Activated T-cell treated with anti-CD3 and anti-CD28 coated beads for 1 hour (primary cell): ENCODE results near the gene HIGD1A.

Experiments used
- DNase-seq: peaks from one replicate; pipeline ENCODE4 v3.0.0-alpha.2; 2020; ENCODE audit warnings: low read depth

The HIGD1A gene

DNA sequence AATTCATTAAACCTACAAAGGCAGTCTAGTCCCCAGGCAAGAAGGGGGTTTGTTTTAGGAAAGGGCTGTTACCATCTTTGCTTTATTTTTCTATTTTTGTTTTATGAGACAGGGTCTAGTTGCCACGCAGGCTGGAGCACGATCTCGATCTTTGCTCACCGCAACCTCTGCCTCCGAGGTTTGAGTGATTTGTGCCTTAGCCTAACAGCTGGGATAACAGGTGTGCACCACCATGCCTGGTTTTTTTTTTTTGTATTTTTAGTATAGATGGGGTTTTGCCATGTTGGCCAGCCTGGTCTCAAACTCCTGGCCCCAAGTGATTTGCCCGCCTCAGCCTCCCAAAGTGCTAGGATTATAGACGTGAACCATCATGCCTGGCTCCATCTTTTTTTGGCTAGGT, 4.9 kb downstream of the HIGD1A start:
- DNase-seq = no peak

DNA sequence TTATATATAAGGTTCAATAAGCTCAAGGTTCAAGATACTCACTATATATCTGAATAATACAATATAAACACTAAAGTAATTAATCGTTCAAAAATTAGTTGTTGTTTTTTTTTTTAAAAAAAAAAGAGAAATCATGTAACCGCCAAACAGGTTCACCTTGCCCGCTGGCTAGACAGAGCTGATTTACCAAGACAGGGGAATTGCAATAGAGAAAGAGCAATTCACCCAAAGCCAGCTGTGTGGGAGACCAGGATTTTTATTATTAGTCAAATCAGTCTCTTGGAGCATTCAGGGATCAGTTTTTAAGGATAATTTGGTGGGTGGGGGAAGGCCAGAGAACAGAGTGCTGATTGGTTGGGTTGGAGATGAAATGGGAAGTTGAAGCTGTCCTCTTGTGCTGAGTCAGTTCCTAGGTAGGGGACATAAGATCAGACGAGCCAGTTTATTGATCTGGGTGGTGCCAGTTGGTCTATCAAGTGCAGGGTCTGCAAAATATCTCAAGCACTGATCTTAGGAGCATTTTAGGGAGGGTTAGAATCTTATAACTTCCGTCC, 7.9 kb downstream of the HIGD1A start:
- no peak for DNase-seq

DNA sequence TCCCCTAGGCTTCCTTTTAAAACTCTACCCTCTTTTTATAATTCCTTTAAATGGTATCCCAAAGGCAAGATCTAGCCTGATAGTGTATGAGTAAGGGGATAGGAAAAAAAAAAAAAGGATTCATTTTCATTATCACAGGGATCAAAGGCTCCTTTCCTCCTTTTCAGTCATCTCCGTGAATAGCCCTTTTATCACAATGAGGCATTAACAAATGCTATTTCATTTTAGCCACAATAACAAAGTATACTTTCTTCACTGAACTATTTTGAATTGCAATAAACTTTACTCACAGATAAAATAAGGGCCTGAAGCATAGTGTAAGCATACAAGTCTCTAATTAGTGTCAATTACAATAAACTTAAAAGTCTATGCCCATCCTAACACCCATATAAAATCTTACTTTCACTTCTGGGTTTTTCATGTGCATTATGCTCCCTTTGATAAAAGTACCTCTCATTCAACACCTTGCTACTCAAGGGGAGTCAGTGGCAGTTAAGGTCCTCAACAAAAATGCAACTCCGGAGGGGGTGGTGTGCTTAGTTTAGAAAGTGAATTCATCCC, 8.6 kb downstream of the HIGD1A start:
- DNase-seq = no peak

DNA sequence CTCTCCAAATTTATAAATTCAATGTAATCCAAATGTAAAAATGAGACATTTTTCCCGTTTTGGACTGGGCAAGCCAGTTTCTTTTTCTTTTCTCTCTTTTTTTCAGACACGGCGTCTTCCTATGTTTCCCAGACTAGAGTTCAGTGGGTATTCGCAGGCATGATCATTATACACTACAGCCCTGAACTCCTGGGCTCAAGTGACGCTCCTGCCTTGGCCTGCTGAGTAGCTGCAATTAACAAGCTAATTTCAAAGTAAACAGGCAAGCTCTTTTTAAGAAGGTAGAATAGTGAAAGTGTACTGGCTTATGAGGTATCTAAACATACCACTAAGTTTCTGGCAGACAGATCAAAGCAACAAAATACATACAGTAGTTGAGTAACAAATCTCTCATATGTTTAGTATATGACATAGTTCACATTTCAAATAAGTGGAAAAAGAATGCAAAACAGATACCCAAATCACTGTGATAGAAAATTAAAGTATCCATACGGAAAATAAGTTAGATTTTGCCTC, 13.5 kb downstream of the HIGD1A start:
- no peak for DNase-seq

DNA sequence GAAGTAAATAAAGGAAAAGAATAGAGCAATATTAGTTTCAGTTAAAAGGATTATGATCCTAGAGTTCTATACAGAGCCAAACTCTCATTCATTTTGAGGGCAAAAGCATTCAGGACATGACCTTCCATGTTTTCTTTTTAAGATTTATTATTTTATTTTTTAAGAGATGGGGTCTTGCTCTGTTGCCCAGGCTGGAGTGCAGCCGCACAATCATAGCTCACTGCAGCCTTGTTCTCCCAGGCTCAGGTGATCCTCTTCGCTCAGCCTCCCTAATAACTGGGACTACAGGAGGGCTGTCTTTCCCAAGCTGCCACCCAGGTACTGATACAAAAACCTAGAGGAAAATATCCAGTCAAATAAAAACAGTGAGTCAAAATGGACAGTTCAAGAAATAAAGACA, 17.7 kb downstream of the HIGD1A start:
- DNase-seq = no peak

DNA sequence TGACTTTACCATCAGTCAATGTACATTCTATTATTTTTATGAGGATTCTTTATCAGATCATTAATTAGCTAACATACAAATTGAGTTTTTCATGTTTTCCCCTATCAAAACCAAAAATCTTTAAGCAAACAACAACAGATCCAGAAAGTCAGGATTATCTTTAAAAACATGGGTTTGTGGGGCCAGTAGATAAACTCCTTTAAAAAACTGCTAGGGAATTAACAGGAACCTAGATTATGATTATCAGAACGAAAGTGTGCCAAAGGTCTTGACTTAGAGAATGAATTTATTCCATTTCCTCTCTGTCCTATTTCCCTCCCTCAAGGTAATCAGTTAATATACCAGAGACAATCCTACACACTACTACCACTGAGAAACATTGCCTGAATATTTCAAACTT, 18.1 kb downstream of the HIGD1A start:
- DNase-seq = no peak

DNA sequence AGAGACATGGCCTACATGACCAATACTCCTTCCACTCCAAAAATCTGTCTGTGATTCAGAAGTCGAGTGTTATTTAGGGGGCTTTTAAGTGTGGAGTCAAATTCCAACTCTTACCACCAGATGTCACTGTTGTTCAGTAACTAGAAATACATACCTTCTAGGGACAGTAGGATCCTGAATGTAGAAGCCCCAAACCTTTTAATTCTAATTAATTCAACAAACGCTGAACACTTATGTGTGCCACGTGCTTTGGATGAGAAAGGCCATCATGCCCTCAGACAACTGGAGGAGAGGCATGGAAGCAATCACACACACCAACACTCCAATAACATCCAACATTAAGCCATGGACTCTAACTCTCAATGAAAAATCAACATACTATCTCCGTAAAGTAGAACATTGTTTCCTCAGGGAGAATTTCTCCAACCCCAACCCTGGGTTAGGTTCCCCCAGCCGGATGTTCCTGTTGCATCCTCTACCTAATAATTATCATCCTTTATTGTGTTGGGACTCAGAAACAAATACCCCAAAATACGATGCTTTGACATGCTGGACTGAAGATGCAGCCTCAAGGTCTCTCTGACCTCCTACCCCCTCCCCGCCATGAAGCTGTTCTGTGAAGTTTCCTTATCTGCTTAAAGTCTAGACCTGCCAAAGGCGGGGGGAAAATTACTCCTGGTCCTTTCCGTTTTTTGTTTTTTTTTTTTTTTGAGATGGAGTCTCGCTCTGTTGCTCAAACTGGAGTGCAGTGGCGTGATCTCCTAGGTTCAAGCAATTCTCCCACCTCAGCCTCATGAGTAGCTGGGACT, 23.2 kb downstream of the HIGD1A start:
- DNase-seq = no peak

DNA sequence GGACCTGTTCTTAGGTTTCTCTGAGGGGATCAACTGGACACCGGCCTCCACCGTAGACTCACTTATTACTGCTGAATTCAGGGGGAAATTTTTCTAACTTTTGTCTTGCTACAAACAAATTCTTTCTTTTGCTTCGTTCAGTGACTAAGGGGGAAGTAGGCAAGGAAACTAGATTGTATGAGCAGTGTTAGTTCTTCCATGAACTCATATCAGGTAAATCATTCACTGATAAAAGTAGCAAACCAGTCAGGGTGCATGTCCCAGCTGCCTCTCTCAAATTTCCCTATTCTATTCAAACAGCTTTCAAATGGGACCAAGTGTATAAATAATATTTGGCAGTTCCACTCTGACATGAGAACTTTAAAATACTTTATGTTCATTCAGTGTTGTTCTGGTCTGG, 23.9 kb downstream of the HIGD1A start:
- no peak for DNase-seq

DNA sequence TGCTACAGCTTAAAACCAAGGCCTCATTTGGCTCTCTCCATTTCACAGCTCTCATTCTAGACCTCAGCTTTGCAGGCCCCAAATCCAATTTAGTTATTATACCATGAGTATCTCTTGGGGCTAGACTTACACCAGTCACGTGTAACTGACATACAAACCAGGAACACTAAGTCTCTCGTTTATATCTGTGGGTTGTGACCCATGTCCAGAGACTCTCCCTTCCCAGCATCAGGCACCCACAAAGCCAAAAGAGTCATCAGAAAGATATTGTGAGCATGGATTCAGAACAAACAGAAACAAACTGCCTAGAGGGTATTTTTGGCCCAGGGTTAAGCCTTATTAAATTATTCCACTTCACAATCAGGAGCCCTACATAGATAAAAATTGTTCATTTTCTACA, 25.6 kb downstream of the HIGD1A start:
- no peak for DNase-seq

DNA sequence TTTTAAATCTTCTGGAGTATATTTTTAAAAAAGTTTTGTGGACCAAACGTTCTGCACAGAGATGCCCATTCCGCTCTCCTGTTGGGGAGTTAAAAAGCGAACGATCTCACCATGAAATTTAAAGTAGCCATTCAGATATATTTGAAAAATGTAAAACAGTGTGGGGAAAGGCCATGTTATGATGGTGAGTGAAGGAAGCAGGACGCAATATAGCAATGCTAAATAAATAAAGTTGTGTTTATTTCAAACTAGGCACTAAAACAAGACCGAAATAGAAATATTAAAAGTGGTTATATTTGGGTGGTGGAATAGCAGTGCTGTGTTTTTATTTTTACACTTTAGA, 30.9 kb downstream of the HIGD1A start:
- no peak for DNase-seq

DNA sequence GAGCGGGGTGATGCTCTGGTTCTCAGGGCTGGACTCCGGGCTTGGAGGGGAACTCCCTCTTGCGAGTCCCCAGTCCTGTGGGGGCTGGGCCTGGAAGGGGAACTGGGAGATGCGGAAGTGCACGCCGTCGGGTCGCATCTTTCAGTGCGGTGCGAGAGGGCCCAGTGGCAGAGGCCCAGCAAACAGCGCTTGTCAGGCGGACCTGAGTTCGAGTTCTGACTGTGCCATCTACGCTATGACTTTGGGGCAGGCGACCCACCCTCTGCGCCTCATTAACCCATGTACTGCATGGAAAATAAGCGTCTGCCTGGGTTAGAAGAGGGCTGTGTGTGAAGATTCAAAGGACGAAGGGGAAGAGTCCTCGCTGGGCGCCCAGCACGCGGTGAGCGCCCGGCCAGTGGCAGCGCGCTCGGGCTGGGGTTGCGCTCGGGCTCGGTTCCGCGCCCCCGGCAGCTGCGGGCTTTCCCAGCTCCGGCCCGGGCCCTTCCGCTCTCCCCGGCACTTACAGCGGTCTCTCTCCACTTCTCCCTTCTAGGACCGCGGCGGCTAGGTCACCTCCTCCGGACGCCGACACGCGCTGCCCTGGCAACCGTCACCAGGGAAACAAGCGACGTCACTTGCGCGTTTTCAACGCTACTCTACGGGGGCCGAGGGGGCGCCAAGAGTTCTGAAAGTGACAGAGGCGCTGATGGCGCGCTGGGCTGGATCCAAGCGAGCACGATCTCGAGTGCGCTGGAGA, 31.5 kb downstream of the HIGD1A start, which contains the start of gene CCDC13:
TSS of gene CCDC13 (minus strand) at position 584 of the 739 bp plus-strand sequence. CDS start 14,908 bp downstream, outside the sequence.
- DNase-seq = peak; percentile 80

DNA sequence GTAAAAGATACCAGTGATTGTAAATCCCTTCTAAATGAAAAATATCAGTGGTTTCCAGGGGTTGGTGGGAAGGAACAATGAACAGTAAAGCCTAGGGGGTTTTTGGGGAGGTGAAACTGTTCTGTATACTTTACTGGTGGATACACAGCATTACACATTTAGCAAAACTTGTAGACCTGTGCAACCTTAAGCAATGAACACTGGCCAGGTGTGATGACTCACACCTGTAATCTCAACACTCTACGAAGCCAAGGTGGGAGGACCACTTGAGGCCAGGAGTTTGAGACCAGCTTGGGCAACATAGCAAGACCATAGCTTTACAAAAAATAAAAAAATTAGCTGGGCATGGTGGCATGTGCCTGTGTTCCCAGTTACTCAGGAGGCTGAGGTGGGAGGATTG, 33.0 kb downstream of the HIGD1A start:
- DNase-seq = no peak

DNA sequence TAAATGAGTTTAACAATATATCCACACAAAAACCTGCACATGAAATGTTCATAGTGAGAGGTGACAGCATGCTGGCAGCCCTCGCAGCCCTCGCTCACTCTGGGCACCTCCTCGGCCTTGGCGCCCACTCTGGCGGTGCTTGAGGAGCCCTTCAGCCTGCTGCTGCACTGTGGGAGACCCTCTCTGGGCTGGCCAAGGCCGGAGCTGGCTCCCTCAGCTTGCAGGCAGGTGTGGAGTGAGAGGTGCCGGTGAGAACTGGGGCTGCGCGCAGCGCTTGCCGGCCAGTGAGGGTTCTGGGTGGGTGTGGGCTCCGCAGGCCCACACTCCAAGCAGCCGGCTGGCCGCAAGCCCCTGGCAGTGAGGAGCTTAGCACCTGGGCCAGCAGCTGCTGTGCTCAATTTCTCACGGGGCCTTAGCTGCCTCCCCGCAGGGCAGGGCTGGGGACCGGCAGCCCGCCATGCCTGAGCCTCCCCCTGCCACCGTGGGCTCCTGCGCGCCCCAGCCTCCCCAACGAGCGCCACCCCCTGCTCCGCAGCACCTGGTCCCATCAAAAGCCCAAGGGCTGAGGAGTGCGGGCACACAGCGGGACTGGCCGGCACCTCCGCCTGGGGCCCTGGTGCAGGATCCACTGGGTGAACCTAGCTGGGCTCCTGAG, 34.7 kb downstream of the HIGD1A start:
- no peak for DNase-seq

DNA sequence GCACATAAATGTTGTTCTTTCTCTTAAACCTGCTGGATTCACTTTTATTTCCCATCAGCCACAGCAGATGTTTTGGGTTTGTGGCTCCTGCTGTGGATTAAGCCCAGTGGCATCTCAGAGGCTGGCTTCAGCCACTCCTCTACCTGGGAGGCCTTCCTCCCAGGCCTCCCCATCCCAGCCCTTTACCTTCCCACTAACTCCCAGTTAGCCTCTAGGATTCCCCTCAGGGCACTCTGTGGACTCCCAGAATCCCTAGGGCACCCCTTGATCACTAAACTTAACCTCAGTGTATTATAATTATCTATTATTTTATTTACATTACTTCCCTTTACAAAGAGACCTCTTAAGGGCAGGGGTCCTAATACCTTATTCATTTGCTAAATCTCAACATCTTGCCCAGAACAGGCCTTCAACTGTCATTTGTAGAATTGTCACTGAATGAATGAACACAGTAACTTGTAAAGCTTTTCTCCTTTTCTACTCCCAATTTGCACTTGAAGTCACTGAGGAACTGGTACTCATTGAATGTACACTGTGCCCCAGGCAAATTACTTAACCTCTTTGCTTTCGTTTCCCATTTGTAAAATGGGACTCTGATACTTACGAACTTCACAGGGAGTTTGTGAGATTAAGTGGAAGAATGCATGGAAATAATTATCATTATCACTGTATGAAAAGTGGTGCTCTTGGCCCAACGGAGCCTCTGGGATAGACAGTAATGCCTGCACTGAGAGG, 39.6 kb downstream of the HIGD1A start:
- no peak for DNase-seq

DNA sequence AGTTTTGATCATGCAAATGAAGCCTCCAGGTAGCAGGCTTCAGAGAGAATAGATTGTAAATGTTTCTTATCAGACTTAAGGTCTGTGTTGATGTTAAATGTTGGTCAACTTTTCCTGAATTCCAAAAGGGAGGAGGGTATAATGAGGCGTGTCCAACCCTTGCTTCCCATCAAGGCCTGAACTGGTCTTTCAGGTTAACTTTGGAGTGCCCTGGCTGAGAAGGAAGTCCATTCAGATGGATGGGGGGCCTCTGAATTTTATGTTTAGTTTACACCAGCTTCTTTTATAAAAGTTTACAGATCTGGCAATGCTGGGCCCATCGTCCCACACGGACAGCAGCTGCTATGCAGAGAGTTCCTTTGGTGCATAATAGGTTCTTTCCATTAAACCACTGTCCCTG, 40.2 kb downstream of the HIGD1A start:
- DNase-seq = no peak

DNA sequence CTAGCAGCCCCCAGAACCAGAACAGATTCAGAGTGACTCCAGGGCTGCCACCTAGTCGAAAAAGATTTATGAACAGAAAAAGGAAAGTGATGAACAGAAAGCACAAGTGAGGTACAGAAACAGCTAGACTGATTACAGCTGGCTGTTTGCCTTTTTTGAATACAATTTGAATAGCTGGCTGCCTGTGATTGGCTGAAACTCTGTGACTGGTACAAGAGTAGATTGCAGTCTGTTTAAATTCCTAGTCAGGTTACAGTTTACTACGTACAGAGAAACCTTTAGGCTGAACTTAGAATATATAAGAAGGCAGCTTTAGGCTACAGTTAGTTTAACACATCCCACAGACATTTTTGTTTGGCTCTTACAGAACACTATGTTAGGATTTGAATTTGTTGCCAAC, 41.3 kb downstream of the HIGD1A start:
- no peak for DNase-seq

DNA sequence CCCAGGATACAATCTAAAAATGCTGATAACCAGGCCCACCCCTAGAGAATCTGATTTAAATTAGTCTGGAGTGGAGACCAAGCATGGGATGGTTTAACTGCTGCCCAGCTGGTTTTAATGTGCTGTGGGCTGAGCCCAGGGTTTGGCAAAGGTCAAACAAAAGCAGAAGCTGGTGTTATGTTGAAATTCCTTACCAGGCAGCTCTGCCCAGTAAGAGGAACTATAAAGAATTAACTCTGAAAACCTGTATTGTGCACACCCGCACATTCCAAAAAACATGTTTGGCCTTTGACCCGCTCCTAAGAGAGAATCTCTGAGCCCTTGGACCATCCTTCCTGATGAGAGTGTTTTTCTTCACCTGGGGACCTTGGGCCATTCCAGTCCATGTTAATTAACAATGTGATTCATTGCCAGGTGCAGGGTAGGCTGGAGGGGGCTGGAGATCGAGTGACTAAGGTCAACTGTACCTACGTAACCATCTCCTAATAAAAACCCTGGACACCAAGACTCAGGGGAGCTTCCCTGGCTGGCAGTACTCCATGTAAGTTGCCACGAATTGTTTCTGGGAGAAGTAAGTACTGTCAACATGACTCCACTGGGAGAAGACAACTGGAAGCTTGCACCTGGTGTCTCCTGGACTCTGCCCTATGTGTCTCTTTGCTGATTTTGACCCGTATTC, 42.1 kb downstream of the HIGD1A start:
- no peak for DNase-seq

DNA sequence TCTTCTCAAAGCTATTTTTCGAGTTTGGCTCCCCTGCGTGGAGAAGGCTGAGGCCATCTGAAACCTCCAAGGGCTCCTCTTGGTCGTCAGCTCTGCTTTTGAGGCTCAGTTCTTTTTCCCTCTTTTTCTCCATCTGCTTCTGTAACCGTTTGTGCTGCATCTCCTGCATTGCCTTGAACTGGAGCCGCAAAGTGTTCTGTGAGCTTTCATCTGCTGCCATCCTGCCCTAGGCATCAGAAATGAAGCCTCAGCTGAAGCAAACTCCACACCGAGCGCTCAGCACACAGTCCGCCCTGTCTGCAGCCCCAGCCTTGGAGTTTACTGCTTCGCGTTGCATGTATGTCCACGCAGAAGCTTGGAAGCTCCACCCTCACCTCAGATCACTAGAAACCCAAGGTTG, 46.2 kb downstream of the HIGD1A start:
- no peak for DNase-seq

DNA sequence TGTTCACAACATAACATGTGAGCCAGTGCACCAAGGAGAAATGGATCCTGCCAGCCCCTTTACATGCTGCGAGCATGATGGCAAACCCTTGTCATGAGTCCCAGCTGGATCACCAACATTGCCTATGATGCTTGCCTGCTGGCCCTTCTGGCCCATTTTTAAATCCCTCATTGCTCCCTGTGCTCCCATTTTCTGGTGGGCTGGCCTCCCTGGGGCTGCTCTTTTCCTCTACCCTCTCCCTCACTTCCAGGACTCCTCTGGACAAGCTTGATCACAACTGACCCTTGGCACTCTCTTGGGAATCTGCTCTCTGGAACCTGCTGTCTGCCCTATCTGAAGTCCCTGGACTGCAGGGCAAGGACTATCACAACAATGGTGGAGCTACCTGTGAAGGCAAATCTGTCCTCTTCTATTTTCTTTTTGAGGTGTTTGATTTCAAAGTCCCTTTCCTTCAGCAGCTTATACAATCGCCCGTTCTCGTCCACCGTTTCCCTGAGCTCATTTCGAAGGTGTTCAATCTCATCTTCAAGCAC, 47.5 kb downstream of the HIGD1A start:
- DNase-seq = no peak

DNA sequence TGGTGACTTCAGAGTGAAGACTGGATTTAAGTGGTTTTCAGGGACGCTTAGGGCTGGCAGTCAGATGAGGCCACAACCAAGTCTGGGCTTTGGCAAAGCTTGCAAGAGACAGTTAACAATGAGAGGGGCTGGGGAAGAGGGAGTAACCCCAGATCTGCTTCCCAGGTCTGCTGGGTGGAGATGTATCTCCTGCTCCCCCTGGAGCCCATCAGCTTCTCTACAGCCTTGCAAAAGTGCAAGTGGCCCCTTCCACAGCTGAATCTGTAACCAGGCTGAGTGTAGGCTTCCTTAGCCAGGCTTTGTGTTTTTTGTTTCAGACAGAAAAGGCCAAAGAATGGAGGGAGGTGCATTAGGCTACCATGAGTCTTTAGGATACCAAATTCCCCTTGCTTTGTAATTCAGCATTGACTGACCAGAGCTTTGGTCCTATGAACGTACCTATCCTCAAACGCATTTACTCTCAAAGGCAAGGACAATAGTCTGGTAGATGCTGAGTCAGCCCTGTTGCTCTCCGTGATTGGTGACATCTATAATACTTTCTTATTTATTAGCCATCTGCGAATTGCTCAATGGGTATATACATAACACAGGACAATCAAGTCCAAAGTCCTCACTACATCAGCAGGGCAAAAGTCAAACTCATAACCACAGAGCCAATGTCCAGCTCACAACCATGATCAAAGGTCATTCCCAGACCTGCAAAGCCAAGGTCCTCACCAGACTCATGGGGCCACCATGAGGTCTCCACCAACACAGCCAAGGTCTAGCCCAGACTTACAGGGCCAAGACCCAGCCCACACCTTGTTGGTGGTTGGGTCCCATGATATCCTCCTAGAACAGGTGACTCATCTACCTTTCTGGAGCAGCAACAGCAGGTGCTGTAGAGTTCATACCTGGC, 48.4 kb downstream of the HIGD1A start:
- DNase-seq = no peak
